Inflammatory macrophage treated with lipopolysaccharide for 4 hours (primary cell): ENCODE results near the gene PIMREG.
"Not testable (repeated sequence)": the region's sequence is repeated elsewhere in the genome, so short reads cannot be mapped to it uniquely, and the experiment has no call there.

Experiments
- DNase-seq: peaks from one replicate; pipeline ENCODE4 v3.0.0-alpha.2; 2020

The PIMREG gene

GRCh38 chr17:6480303-6480675 lies 36.0 kb downstream of the PIMREG start:
- no peak for DNase-seq

DNA sequence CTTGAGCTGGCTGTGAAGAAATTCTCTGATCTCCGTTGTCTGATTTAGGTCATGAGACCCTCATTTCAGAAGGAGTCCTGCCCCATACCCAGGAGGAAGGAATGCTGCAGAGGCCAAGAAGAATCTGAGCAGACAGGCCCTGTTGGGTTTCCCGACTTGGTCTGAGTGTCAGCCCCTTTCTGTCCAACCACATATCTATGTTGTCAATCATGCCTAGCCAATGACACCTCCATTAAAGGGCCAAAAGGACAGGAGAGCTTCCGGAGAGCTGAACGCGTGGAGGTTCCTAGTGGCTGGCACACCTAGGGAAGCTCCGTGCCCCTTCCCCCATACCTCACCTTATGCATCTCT lies 37.8 kb downstream of the PIMREG start:
- no peak for DNase-seq

- DNase-seq: not testable (repeated sequence)
Observed at GRCh38 chr17:6482796-6483195, 38.5 kb downstream of the PIMREG start.

GRCh38 chr17:6483507-6483906 lies 39.3 kb downstream of the PIMREG start:
- DNase-seq: no peak

- no peak for DNase-seq
Observed at GRCh38 chr17:6485646-6486412, 41.6 kb downstream of the PIMREG start.

DNA sequence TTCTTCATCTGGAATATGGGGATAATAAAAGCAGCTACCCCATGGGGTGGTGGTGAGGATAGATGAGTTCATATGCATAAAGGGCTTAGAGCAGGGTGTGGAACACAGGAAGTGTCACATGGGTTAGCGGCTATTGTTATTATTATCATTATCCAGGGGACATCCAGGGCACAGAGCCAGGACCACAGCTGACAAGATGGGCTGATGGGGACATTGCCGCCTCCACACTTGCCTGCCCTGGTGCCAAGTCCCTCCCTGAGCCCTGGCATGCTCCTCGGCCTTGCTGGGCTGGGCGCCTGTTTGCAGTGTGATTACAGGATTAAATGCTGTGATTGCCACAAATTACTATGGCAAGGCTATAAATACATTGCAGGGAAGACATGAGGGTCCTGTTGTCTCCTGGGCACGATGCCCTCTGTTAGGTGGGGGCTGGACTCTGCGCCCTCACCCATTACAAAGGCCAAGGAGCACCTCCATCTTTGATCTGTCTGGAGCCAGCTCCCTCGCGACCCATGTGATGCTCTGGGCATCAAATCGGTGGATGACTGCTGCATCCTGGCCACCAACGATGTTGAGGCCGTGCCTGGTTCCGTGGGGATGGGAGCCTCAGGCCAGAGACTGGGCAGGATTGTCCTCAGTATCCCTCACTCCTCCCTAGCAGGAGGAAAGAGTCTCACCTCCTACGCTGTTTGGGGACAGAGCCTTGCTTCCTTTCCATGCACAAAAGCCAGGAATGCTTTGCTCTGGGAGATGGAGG lies 43.2 kb downstream of the PIMREG start:
- no peak for DNase-seq

DNA sequence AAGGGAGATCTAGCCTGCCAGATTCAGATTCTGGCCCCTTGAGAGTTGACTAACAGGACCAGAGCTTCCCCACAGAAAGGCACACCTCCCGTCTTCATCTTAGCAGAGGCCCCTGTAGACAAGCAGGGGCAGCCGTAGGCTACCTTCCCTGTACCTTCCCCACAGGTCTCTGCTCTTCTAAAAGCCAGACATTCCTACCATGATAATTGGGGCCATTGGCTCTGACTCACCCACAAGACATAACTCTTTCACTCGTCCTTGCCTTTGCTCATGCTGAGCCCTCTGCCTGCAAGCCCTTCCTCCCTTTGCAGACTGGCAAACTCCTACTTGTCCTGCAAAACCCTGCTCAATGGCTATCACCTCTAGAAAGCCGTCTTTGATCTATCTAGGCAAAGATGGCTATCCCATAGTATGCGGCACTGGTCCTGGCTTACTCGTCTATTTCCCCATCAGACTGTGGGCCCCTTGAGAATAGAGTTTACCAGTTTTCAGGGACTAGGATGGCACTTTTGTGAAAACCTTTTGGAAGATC lies 43.8 kb downstream of the PIMREG start:
- DNase-seq: no peak

- DNase-seq: no peak
Observed at GRCh38 chr17:6489016-6489550, 44.8 kb downstream of the PIMREG start.

- no peak for DNase-seq
Observed at GRCh38 chr17:6491071-6491700, 46.9 kb downstream of the PIMREG start.

DNA sequence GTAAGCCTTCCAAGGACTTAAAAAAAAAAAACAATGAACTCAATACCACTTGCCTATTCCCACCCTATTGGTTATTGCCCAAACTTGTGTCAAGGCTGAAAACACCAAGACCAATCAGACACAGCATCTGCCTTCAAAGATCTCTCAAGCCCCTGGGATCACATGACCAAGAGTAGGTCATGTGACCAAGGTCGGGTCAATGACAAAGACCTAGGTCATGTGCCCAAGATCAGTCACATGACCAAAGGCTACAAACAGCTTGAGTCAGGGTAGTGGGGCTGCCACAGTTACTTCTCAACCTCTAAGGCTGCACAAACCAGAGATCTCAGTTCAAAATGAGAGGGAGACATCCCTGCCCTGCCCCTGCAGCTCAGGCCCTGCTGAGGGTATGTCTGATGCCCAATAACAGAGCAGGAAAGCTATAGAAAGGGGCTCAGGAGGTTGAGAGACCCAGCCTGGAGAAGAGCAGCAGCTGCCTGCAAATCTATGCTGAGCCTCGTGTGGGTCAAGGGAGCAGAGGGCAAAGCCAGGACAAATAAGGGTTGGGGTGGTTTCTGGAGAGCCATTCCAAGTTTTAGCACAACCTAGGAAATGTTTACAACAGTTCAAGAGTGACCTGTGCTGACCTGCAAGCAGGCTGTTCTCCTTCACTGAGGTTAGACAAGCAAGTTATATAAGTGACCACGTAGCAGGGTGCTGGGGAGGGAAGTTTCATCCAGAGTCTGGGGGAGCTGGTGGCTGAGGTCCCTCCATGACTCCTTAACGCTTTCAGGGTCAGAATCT lies 48.8 kb downstream of the PIMREG start:
- DNase-seq: no peak

GRCh38 chr17:6494239-6494941 lies 50.1 kb downstream of the PIMREG start:
- no peak for DNase-seq

- DNase-seq: no peak
Observed at GRCh38 chr17:6495450-6496115, 51.3 kb downstream of the PIMREG start.

DNA sequence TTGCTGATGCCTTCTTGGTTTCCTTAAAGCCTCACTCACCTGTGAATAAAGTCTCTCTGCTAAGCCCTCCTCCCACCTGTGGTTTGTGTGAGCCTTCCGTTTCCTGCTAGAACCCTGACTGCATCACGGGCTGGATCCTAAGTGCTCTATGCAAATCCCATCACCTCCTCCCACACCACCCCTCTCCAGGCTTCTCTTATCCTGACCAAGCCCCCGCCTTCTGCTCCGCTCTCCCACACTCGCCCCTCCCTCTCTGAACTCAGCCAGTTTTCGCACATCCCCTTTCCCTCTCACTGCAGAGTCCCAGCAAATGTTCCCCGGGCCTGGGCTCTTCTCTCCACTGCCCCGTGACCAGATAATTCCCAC lies 51.8 kb downstream of the PIMREG start:
- DNase-seq: peak; percentile 38

GRCh38 chr17:6496640-6497441 lies 52.6 kb downstream of the PIMREG start:
- DNase-seq: peak; percentile 22

DNA sequence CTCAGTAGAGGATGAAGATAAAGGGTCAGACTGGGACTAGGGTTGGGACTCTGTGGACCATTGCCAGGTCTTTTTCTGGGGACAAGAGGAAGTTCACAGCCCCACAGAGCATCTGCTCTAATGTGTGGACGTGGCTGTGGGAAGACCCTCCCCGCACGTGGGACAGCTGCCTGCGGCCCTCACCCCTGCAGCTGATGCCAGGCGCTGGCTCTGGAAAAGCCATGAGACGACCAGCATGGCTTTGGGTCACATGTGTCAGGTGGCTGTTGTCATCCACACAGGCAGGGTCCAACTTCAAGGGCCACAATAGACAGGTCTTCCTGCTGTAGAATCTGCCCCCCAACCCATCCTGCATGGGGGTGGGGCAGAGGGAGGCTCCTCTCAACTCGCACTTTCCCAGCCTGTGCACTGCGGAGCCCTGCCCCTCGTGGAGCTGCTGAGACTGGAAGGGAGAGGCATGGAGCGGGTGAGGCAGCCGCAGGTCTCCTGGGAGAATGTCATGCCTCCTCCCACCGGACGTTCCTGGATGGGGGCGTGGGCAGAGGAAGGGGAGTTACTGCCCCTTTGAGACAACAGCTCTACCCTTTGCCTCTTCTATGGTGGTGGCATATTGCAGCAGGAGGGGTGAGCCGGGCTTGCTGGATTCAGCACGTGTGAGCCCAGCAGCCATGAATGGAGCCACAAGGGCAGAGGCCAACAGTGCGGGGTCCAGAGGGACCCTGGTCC lies 53.4 kb downstream of the PIMREG start:
- DNase-seq: no peak

- no peak for DNase-seq
Observed at GRCh38 chr17:6498356-6498755, 54.1 kb downstream of the PIMREG start.

- DNase-seq: no peak
Observed at GRCh38 chr17:6498901-6499540, 54.8 kb downstream of the PIMREG start.
